ENCODE measurements around the gene AHRR.
A peak's percentile ranks its signal among the peaks of the same experiment; 100 is the strongest.

AHRR gene

GRCh38 chr5:441996-442334 is 120.5 kb downstream of the AHRR start:
- no peak for DNase-seq (ENCODE audit: extremely low spot score)
- no peak for TF ChIP-seq L3MBTL2 (conservative IDR thresholded peaks at IDR 0.05)
- no peak for TF ChIP-seq FOXK2 (IDR thresholded peaks at IDR 0.05)
- no peak for TF ChIP-seq SUZ12 (IDR thresholded peaks at IDR 0.05)
- TF ChIP-seq, protein P1, sequence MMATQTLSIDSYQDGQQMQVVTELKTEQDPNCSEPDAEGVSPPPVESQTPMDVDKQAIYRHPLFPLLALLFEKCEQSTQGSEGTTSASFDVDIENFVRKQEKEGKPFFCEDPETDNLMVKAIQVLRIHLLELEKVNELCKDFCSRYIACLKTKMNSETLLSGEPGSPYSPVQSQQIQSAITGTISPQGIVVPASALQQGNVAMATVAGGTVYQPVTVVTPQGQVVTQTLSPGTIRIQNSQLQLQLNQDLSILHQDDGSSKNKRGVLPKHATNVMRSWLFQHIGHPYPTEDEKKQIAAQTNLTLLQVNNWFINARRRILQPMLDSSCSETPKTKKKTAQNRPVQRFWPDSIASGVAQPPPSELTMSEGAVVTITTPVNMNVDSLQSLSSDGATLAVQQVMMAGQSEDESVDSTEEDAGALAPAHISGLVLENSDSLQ (IDR thresholded peaks at IDR 0.05), result no peak
- no peak for TF ChIP-seq ARNT (IDR thresholded peaks at IDR 0.05)
- TF ChIP-seq FOXA1 (IDR thresholded peaks at IDR 0.05), result no peak
- no peak for TF ChIP-seq TARDBP (IDR thresholded peaks at IDR 0.05)
- TF ChIP-seq CTBP1 (IDR thresholded peaks at IDR 0.05; ENCODE audit: borderline replicate concordance), result no peak
- TF ChIP-seq NFRKB (IDR thresholded peaks at IDR 0.05), result no peak
- TF ChIP-seq HDGF (IDR thresholded peaks at IDR 0.05; ENCODE audit: borderline replicate concordance), result no peak
- TF ChIP-seq FOXM1 (IDR thresholded peaks at IDR 0.05; ENCODE audit: borderline replicate concordance), result no peak
- TF ChIP-seq ZNF384 (IDR thresholded peaks at IDR 0.05), result no peak
- no peak for TF ChIP-seq LEF1 (IDR thresholded peaks at IDR 0.05; ENCODE audit: borderline replicate concordance)
- TF ChIP-seq BHLHE40 (IDR thresholded peaks at IDR 0.05; ENCODE audit: borderline replicate concordance), result no peak
- TF ChIP-seq SP1 (IDR thresholded peaks at IDR 0.05), result no peak
- no peak for TF ChIP-seq ELF4 (IDR thresholded peaks at IDR 0.05)
- POLR2A ChIA-PET, result interaction anchor here (1.0 to 1.9 kb wide), 2 partner anchors 27 to 125 kb away, joined by 3 to 13 read pairs; no protein-coding TSS in a partner anchor
- CTCF ChIA-PET, result interaction anchor here (0.7 kb wide), 1 partner anchor 180 kb away, joined by 4 read pairs; no protein-coding TSS in a partner anchor

- TF ChIP-seq ZNF384 (IDR thresholded peaks at IDR 0.05) (no peak), ELF4 (IDR thresholded peaks at IDR 0.05) (peak; percentile 58; the same call in 1 of the 2 replicates), L3MBTL2 (conservative IDR thresholded peaks at IDR 0.05) (peak; percentile 90), TARDBP (IDR thresholded peaks at IDR 0.05) (no peak), CTBP1 (IDR thresholded peaks at IDR 0.05; ENCODE audit: borderline replicate concordance) (no peak), ARNT (IDR thresholded peaks at IDR 0.05) (no peak), FOXA1 (IDR thresholded peaks at IDR 0.05) (no peak)
- TF ChIP-seq, protein P1 (IDR thresholded peaks at IDR 0.05), result no peak
- CTCF ChIA-PET, result interaction anchor here (0.7 kb wide), 1 partner anchor 180 kb away, joined by 4 read pairs; no protein-coding TSS in a partner anchor
- peak; percentile 94 for DNase-seq (ENCODE audit: extremely low spot score)
- POLR2A ChIA-PET, result interaction anchor here (1.0 to 1.9 kb wide), 2 partner anchors 28 to 170 kb away, joined by 3 to 13 read pairs; no protein-coding TSS in a partner anchor
These were observed 121.1 kb downstream of the AHRR start, which contains the start of gene EXOC3 for GRCh38 chr5:442335-443238. Gene EXOC3, plus strand, starts transcription at chr5:443176. Its CDS starts 3,030 bp downstream, at chr5:446206.

DNA sequence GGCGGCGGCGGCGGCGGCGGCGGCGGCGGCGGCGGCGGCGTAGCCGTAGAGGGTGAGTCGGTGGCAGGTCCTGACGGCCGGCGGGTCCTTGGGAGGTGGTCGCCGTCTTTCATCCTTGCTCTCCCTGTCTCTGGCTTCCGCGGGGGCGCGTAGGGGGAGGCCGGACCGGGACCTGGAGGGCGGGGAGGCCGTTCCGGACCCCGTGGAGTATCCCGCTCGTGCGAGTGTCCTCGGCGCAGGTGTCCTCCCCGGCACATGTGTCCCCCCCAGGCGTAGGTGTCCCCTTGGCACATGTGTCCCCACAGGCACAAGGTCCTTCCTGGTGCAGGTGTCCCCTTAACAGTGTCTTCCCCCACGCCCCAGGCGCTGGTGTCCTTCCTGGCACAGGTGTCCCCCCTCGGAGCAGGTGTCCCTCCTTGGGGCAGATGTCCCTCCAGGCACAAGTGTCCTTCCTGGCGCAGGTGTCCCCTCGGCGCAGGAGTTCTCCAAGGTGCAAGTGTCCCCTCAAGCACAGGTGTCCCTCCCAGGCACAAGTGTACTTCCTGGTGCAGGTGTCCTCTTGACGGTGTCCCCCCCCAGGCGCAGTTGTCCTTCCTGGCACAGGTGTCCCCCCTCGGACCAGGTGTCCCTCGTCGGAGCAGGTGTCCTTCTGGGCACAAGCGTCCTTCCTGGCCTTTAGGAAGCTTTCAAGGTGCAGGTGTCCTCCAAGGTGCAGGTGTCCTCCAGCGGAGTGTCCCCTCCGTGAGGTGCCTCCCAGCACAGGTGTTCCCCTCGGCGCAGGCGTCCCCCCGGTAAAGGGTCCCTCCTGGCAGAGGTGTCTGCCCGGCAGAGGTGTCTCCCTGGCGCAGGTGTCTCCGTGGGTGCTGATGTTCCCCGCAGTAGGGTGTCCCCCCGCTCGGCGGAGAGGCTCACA is 122.0 kb downstream of the AHRR start:
- TF ChIP-seq TARDBP (IDR thresholded peaks at IDR 0.05) (no peak), NFRKB (IDR thresholded peaks at IDR 0.05) (no peak), ARNT (IDR thresholded peaks at IDR 0.05) (no peak), ELF4 (IDR thresholded peaks at IDR 0.05) (no peak), ZNF384 (IDR thresholded peaks at IDR 0.05) (no peak), L3MBTL2 (conservative IDR thresholded peaks at IDR 0.05) (no peak), FOXA1 (IDR thresholded peaks at IDR 0.05) (no peak), CTBP1 (IDR thresholded peaks at IDR 0.05; ENCODE audit: borderline replicate concordance) (no peak), BHLHE40 (IDR thresholded peaks at IDR 0.05; ENCODE audit: borderline replicate concordance) (no peak), FOXK2 (IDR thresholded peaks at IDR 0.05) (no peak), HDGF (IDR thresholded peaks at IDR 0.05; ENCODE audit: borderline replicate concordance) (no peak), SUZ12 (IDR thresholded peaks at IDR 0.05) (no peak), LEF1 (IDR thresholded peaks at IDR 0.05; ENCODE audit: borderline replicate concordance) (no peak), FOXM1 (IDR thresholded peaks at IDR 0.05; ENCODE audit: borderline replicate concordance) (no peak), SP1 (IDR thresholded peaks at IDR 0.05) (no peak)
- TF ChIP-seq, protein P1 (IDR thresholded peaks at IDR 0.05), result no peak
- DNase-seq (ENCODE audit: extremely low spot score), result peak; percentile 49
- POLR2A ChIA-PET, result interaction anchor here (1.0 to 1.9 kb wide), 2 partner anchors 29 to 169 kb away, joined by 3 to 13 read pairs; no protein-coding TSS in a partner anchor
- CTCF ChIA-PET, result no interaction called here

- DNase-seq (ENCODE audit: extremely low spot score), result no peak
- TF ChIP-seq FOXK2 (IDR thresholded peaks at IDR 0.05), result no peak
- TF ChIP-seq NFRKB (IDR thresholded peaks at IDR 0.05), result no peak
- no peak for TF ChIP-seq ARNT (IDR thresholded peaks at IDR 0.05)
- TF ChIP-seq TARDBP (IDR thresholded peaks at IDR 0.05), result no peak
- no peak for TF ChIP-seq BHLHE40 (IDR thresholded peaks at IDR 0.05; ENCODE audit: borderline replicate concordance)
- TF ChIP-seq ZNF384 (IDR thresholded peaks at IDR 0.05), result no peak
- TF ChIP-seq ELF4 (IDR thresholded peaks at IDR 0.05), result no peak
- TF ChIP-seq LEF1 (IDR thresholded peaks at IDR 0.05; ENCODE audit: borderline replicate concordance), result no peak
- TF ChIP-seq, protein P1 (IDR thresholded peaks at IDR 0.05), result no peak
- no peak for TF ChIP-seq HDGF (IDR thresholded peaks at IDR 0.05; ENCODE audit: borderline replicate concordance)
- no peak for TF ChIP-seq FOXM1 (IDR thresholded peaks at IDR 0.05; ENCODE audit: borderline replicate concordance)
- CTCF ChIA-PET, result no interaction called here
- POLR2A ChIA-PET, result no interaction called here
These were observed 122.7 kb downstream of the AHRR start for GRCh38 chr5:444226-444625.
